C1 segment of cervical spinal cord (tissue), 14 donors: ENCODE results near the gene NECTIN2.
"Not testable (repeated sequence)": the region's sequence is repeated elsewhere in the genome, so short reads cannot be mapped to it uniquely, and the experiment has no call there.

Experiments
- DNase-seq, 14 donors: peaks; one replicate each; lab custom pipeline; 2025; lab: John Stamatoyannopoulos, UW

Gene NECTIN2

DNA sequence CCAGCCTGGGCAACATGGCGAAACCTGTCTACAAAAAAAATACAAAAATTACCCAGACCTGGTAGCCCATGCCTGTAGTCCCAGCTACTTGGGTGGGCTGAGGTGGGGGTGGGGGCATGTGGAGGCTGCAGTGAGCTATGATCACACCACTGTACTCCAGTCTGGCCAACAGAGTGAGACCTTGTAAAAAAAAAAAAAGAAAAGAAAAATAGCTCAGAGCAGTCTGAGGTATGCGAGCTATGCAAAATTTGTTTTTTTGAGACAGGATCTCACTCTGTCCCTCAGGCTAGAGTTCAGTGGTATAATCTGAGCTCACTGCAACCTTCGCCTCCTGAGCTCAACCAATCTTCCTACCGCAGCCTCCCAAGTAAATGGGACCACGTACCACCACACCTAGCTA, 37.8 kb downstream of the NECTIN2 start:
- DNase-seq: no peak

DNA sequence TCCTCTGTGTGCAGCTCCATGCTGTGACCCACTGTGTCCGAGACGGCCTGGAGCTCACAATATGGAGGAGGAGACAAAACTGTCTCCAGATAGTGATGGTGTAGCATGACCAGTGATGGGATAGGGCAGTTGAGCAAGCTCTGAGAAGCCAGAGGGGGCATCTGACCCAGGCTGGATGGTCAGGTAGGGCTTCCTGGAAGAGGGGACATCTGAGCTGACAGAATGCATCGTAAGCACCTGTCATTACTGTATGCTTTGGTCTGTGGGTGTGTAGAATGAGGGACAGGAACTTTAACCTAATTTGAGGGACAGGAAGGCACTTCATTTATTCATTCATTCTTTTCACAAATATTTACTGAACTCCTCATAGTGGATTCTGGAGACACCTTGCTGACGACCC, 38.5 kb downstream of the NECTIN2 start:
- no peak for DNase-seq

DNA sequence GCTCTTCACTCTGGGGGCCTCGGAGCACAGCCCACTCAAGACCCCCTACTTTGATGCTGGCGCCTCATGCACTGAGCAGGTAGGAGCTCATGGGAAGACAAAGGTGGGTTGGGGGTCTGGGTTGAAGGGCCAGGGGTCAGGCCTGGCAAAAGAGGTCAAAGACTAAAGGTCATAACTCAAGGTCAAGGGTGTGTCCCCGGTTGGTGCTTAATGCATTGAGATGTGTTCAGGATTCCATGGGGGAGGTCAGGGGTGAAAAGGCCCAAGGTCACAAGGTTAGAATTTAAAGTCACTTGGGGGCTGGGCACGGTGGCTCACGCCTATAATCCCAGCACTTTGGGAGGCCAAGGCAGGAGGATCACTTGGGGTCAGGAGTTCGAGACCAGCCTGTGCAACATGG, 40.0 kb downstream of the NECTIN2 start:
- no peak for DNase-seq

DNA sequence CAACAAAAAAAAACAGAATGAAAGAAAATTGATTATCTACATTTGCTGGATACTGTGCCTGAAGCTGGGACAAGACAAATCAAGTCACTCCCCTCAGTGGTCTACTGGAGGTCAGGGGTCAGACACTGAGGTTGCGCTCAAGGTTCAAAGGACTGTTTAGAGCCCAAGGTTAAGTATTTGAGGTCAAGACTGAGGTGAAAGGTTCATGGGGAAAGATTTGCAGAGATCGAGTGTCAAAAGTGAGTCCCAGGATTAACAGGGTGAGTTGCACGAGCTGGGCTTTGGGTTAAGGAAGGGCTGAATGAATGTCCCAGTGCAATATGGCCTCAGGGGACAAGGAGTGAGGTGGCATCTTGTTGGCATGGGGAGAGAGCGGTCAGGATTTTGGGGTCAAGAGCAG, 41.6 kb downstream of the NECTIN2 start:
- no peak for DNase-seq

DNA sequence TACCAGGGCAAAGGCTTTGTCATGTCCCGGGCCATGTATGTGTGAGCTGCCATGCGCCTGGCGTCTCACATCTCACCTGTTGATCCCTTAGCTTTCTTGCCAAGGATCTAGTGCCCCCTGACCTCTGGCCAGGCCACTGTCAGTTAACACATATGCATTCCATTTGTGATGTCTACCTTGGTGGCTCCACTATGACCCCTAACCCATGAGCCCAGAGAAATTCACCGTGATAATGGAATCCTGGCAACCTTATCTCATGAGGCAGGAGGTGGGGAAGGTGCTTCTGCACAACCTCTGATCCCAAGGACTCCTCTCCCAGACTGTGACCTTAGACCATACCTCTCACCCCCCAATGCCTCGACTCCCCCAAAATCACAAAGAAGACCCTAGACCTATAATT, 42.2 kb downstream of the NECTIN2 start:
- DNase-seq: not testable (repeated sequence)

DNA sequence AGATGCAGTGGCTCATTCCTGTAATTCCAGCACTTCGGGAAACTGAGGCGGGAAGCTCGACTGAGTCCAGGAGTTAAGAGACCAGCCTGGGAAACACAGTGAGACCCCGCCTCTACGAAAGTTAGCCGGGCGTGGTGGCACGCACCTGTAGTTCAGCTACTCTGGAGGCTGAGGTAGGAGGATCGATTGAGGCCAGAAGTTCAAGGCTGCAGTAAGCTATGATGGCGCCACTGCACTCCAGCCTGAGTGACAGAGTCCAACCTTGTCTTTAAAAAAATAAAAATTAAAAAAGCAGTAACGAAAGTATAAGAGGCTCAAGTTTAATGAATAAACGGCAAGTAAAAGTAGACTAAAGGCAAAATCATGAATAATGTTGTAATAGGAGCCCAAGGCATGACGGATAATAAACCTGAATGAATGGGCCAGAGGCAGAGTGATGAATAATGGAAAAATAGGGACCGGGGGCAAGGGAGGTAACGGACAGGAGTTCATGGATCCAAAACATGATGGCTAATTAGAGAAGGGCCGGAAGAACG, 43.8 kb downstream of the NECTIN2 start:
- no peak for DNase-seq

DNA sequence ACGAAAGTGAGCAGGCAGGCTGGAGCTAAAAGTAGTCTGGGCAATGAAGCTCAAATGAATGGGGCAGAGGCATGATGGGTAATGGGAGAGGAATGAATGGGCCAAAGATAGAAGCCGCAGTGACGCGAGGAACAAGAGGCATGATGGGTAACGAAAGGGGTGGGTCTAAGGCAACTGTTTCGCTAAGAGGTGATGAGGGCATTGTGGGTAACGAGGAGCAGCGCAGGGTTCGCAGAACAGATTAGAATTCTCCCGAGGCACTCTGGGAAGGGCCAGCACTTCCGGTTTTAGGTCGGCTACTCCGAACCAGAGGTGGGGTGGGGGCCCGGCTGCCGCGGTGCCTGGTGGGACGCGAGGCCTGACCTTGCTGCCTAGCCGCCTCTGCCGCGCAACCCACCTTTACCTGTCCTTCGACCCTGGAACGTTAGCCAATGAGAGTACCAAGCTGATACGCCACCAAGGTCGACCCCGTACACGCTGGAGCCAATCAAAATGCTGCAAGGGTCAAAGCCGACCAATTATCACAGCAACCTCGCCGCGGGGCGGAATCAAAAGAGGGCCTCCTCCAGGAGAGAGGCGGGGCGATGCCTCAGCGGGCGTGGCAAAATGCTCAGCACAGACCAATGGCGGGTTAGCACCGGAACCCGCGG, 44.4 kb downstream of the NECTIN2 start:
- peak; percentile 96 to 100 (median 100) for DNase-seq

DNA sequence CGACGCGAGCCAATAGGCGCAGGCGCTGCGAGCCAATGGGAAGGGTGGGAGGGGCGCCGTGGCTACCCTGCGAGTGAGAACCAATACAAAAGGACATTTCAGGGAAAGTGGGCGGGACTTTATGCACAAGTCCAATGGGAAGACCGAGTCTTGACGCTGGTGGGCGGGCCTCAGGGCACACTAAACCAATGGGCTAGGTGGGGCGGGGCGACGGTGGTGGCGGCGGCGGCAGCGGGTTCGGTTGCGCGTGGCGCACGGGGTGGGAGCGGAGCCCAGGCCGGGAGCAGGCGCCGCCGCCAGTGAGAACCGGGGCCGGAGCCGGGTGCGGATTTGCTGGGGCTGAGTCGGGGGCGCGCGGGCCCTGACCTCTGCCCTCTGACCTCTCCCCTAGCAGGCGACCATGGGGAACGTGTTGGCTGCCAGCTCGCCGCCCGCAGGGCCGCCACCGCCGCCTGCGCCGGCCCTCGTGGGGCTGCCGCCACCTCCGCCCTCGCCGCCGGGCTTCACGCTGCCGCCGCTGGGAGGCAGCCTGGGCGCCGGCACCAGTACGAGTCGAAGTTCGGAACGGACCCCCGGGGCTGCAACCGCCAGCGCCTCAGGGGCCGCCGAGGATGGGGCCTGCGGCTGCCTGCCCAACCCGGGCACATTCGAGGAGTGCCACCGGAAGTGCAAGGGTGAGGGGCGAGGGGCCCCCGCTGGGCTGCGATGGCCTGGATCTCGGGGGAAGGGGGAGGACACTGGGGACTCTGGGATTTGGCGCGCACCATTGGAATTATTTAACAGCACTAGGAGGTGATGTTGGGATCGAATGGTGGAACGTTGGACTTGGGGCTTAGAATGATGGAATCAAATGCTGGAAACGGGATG, 45.2 kb downstream of the NECTIN2 start, which contains the start of gene TOMM40:
TOMM40 (plus strand) TSS at position 239 of the 867 bp plus-strand sequence; CDS start at position 401, 162 bp downstream.
- DNase-seq: peak in 1 of 14 donors; percentile 28

DNA sequence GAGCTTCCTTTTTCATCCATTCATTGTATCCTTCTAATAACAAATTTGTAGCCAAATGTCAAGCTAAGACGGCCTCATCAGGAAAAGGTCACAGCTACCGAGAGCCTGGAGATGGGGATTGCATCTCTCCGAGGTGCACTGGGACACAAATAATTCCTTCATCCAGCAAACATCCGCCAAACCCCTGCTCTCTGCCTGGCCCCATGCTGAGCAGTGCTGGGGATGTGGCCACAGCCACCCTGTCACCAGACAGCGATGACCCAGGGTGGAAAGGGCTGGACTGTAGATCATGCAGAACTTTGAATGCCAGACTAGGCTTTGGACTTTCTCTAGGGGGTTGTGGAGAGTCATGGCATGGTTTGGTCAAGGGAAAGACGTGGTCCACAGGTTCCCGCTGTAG, 46.8 kb downstream of the NECTIN2 start:
- no peak for DNase-seq

DNA sequence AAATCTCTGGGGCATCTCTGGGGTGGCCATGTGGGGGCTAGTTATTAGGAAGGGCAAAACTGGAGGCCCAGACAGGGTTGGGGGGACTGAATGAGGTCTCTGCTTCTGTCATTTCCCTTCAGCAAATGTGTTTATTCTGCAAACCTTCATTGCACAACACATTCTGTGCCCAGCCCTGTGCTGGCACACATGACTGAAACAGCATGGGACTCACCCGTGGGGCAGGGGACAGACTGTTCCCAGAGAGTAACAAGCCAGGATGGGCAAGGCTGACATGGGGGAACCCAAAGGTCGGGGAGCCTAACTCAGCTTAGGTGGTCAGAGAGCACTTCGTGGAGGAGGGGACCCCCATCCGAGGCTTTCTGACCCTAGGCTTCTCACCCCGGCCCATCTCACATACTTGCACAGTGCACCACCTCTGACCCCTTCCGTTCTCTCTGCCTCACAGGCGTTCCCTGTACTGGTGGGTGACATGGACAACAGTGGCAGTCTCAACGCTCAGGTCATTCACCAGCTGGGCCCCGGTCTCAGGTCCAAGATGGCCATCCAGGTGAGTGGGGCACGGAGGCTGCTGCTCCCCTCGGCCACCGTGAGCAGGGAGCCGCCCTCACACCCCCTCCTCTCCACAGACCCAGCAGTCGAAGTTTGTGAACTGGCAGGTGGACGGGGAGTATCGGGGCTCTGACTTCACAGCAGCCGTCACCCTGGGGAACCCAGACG, 47.4 kb downstream of the NECTIN2 start:
- no peak for DNase-seq

DNA sequence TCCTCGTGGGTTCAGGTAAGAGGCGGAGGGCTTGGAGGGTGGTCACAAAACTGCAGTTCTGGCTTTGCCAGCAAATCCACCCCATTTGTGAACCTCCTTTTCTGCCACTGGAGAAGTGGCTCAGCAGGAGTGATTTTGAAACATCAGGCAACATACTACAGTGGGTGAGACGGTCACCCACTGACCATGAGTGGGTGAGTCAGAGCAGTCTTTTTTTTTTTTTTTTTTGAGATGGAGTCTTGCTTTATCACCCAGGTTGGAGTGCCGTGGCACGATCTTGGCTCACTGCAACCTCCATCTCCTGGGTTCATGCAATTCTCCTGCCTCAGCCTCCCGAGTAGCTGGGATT, 47.9 kb downstream of the NECTIN2 start:
- DNase-seq: no peak

DNA sequence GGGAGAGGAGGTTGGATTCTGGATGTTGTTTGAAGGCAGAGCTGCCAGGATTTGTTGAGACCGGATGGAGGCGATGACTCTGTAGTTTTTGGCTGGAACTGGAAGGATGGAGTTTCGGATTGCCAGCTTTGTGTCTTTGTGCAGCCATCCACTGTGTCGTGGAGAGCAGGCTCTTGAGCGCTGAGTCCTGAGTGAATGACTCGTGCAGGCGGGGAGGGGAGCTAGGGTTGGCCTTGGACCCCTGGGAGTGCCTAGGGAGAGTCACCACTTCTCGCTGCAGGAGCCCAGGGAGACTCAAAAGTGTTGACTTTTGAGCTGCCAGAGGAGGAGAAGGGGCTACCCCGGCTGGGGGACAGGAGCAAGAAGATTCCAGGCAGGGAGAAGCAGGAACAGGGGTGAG, 48.8 kb downstream of the NECTIN2 start:
- no peak for DNase-seq

DNA sequence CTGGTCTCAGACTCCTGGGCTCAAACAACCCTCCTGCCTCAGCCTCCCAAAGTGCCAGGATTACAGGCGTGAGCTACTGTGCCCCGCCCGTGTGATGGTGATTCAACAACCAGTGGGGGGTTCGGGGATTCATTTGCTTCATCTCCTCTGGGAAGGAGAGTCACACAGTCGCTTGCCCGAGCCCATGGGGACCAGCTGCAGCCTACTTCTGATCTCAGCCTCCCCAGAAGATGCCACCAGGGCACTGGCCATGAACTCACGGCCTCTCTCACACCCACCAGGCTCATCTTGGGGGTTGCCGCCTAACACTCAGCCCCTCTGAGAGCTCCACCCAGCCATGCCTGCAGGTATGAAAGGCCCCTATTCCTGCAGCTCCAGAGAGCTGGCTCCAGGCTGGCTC, 51.7 kb downstream of the NECTIN2 start:
- no peak for DNase-seq

DNA sequence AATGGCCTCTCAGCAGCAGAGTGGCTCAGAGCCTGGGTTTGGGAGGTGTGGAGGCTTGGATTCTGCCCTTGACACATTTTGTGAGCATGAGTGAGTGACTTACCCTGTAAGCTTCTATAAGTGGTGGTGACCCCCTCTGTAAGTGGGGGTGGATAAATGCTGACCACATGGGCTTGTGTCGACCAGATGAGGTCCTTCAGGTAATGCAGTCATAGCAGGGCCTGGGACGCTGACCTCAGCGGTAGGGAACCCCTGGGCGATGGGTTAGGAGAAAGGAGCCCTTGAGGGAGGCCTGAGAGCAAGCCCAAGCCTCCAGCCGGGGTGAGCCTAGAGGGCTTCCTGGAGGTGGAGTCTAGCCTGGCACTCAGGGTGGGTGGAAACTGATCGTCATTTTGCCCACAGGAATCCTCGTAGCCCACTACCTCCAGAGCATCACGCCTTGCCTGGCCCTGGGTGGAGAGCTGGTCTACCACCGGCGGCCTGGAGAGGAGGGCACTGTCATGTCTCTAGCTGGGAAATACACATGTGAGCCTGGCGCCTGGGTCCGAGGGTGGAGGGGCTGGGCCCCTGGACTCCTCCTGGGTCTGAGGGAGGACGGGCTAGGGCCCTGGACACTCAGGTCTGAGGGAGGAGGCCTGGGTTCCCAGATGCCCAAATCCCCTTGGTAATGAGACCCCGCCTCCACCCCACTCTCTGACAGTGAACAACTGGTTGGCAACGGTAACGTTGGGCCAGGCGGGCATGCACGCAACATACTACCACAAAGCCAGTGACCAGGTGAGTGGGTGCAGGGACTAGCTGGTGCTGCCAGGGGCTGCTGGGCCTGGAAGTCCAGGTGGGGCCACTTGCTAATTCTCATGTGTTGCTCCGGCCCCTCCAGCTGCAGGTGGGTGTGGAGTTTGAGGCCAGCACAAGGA, 54.5 kb downstream of the NECTIN2 start:
- no peak for DNase-seq

DNA sequence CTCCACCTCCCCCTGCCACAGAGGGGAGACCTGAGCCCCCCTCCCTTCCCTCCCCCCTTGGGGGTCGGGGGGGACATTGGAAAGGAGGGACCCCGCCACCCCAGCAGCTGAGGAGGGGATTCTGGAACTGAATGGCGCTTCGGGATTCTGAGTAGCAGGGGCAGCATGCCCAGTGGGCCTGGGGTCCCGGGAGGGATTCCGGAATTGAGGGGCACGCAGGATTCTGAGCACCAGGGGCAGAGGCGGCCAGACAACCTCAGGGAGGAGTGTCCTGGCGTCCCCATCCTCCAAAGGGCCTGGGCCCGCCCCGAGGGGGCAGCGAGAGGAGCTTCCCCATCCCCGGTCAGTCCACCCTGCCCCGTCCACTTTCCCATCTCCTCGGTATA, 57.1 kb downstream of the NECTIN2 start:
- no peak for DNase-seq

DNA sequence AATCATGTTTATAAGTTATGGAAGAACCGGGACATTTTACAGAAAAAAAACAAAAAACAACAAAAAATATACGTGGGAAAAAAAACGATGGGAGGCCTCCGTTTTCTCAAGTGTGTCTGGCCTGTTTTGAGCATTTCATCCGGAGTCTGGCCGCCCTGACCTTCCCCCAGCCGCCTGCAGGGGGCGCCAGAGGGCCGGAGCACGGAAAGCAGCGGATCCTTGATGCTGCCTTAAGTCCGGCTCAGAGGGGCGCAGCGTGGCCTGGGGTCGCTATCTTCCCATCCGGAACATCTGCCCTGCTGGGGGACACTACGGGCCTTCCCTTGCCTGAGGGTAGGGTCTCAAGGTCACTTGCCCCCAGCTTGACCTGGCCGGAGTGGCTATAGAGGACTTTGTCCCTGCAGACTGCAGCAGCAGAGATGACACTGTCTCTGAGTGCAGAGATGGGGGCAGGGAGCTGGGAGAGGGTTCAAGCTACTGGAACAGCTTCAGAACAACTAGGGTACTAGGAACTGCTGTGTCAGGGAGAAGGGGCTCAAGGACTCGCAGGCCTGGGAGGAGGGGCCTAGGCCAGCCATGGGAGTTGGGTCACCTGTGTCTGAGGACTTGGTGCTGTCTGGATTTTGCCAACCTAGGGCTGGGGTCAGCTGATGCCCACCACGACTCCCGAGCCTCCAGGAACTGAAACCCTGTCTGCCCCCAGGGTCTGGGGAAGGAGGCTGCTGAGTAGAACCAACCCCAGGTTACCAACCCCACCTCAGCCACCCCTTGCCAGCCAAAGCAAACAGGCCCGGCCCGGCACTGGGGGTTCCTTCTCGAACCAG, 57.7 kb downstream of the NECTIN2 start:
- peak in 13 of 14 donors; percentile 20 to 84 (median 60) for DNase-seq

DNA sequence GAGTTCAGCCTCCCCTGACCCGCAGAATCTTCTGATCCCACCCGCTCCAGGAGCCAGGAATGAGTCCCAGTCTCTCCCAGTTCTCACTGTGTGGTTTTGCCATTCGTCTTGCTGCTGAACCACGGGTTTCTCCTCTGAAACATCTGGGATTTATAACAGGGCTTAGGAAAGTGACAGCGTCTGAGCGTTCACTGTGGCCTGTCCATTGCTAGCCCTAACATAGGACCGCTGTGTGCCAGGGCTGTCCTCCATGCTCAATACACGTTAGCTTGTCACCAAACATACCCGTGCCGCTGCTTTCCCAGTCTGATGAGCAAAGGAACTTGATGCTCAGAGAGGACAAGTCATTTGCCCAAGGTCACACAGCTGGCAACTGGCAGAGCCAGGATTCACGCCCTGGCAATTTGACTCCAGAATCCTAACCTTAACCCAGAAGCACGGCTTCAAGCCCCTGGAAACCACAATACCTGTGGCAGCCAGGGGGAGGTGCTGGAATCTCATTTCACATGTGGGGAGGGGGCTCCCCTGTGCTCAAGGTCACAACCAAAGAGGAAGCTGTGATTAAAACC, 58.4 kb downstream of the NECTIN2 start:
- no peak for DNase-seq

DNA sequence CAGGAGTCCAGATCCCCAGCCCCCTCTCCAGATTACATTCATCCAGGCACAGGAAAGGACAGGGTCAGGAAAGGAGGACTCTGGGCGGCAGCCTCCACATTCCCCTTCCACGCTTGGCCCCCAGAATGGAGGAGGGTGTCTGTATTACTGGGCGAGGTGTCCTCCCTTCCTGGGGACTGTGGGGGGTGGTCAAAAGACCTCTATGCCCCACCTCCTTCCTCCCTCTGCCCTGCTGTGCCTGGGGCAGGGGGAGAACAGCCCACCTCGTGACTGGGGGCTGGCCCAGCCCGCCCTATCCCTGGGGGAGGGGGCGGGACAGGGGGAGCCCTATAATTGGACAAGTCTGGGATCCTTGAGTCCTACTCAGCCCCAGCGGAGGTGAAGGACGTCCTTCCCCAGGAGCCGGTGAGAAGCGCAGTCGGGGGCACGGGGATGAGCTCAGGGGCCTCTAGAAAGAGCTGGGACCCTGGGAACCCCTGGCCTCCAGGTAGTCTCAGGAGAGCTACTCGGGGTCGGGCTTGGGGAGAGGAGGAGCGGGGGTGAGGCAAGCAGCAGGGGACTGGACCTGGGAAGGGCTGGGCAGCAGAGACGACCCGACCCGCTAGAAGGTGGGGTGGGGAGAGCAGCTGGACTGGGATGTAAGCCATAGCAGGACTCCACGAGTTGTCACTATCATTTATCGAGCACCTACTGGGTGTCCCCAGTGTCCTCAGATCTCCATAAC, 59.5 kb downstream of the NECTIN2 start, which contains the start of gene APOE:
APOE (plus strand) TSS at position 360 of the 724 bp plus-strand sequence. CDS start 829 bp downstream, outside the sequence.
- DNase-seq: peak in 13 of 14 donors; percentile 6 to 79 (median 40)

DNA sequence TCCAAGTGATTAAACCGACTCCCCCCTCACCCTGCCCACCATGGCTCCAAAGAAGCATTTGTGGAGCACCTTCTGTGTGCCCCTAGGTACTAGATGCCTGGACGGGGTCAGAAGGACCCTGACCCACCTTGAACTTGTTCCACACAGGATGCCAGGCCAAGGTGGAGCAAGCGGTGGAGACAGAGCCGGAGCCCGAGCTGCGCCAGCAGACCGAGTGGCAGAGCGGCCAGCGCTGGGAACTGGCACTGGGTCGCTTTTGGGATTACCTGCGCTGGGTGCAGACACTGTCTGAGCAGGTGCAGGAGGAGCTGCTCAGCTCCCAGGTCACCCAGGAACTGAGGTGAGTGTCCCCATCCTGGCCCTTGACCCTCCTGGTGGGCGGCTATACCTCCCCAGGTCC, 61.5 kb downstream of the NECTIN2 start:
- DNase-seq: no peak
